Vagina (tissue), 2 donors: ENCODE data around the gene ZNF280C.

Experiments
- POLR2A ChIP-seq, 2 donors: fragments of 450-650 bp; IDR thresholded peaks; one replicate each; pipeline ENCODE4 v1.6.1; 2017; ENCODE audit warnings: antibody characterized with exemption in 2 of 2, mild to moderate bottlenecking in 2 of 2, moderate library complexity in 2 of 2
- POLR2AphosphoS5 ChIP-seq, 2 donors: sonication (generic); formaldehyde crosslinking; IDR thresholded peaks; one replicate each; pipeline ENCODE4 v1.9.0; 2017; ENCODE audit warnings: antibody characterized with exemption in 2 of 2, mild to moderate bottlenecking in 2 of 2, low read depth in 1 of 2; ENCODE audit not compliant: insufficient read depth in 1 of 2
- TF ChIP-seq, protein P1 (sequence below), 3 experiments: fragments of 450-650 bp in 2 of 3; fragments of 200-600 bp in 1 of 3; sonication (generic) in 1 of 3; IDR thresholded peaks; one replicate each; pipeline ENCODE4 v1.5.1; 2017 to 2019; ENCODE audit warnings: antibody characterized with exemption in 3 of 3, mild to moderate bottlenecking in 2 of 3, moderate library complexity in 2 of 3

DNA sequence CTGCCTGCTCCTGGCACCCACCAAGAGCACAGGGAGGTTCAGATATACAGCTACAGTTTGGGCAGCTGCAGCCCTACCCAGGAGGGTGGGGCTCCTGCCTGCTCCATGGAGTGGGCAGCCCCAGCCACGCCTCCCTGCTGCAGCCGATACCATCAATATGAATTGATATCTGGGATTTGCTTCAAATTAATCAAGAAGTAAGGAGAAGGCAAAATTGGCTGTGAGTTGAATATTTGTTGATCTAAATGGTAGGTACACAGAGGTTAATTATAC is 31.2 kb upstream of the ZNF280C start:
- TF ChIP-seq, protein P1, sequence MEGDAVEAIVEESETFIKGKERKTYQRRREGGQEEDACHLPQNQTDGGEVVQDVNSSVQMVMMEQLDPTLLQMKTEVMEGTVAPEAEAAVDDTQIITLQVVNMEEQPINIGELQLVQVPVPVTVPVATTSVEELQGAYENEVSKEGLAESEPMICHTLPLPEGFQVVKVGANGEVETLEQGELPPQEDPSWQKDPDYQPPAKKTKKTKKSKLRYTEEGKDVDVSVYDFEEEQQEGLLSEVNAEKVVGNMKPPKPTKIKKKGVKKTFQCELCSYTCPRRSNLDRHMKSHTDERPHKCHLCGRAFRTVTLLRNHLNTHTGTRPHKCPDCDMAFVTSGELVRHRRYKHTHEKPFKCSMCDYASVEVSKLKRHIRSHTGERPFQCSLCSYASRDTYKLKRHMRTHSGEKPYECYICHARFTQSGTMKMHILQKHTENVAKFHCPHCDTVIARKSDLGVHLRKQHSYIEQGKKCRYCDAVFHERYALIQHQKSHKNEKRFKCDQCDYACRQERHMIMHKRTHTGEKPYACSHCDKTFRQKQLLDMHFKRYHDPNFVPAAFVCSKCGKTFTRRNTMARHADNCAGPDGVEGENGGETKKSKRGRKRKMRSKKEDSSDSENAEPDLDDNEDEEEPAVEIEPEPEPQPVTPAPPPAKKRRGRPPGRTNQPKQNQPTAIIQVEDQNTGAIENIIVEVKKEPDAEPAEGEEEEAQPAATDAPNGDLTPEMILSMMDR (IDR thresholded peaks at IDR 0.05) = no peak
- TF ChIP-seq POLR2AphosphoS5 (IDR thresholded peaks at IDR 0.05; ENCODE audit: insufficient read depth in 1 of 2, low read depth in 1 of 2) = no peak
- TF ChIP-seq POLR2A (IDR thresholded peaks at IDR 0.05) = no peak
